ENCODE measurements around the gene IGLL5.

Gene IGLL5

GRCh38 chr22:22887621-22888503 lies at the start of gene IGLL5:
IGLL5 (plus strand) TSS chr22:22887816; CDS start chr22:22888054, 238 bp downstream.
- no peak for DNase-seq (ENCODE audit: low read depth in 2 of 2)

DNA sequence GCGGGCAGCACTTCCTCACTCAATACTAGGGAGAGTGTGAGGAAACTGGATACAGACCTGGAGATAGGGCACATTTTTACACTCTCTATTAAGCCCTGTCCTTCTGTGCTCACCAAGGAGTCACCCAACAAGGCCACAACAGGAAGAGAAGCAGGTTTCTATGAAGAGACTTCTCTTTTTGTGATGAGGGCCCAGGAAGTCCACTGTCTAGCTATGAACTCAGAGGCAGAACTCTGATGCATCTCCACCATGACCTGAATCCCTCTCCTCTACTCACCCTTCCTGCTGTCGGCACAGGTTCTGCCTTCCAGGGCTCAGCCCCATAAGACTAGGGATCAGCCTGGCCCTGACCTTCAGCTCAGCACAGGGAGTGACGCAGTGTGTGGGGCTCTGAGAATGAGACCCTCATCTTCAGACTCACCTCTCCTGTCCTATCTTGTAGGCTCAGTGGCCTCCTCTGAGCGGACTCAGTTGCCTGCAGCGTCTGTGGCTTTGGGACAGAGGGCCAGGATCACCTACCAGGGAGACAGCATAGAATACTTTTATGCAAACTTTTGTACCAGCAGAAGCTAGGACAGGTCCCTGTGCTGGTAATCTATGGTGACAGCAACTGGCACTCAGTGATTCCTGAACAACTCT lies 49.3 kb upstream of the IGLL5 start:
- no peak for DNase-seq (ENCODE audit: low read depth in 2 of 2)

GRCh38 chr22:22839570-22840314 lies 47.9 kb upstream of the IGLL5 start:
- no peak for DNase-seq (ENCODE audit: low read depth in 2 of 2)

GRCh38 chr22:22840780-22841179 lies 46.8 kb upstream of the IGLL5 start:
- no peak for DNase-seq (ENCODE audit: low read depth in 2 of 2)

GRCh38 chr22:22841598-22841997 lies 46.0 kb upstream of the IGLL5 start:
- DNase-seq (ENCODE audit: low read depth in 2 of 2) = no peak

GRCh38 chr22:22842085-22842484 lies 45.5 kb upstream of the IGLL5 start:
- DNase-seq (ENCODE audit: low read depth in 2 of 2) = no peak

DNA sequence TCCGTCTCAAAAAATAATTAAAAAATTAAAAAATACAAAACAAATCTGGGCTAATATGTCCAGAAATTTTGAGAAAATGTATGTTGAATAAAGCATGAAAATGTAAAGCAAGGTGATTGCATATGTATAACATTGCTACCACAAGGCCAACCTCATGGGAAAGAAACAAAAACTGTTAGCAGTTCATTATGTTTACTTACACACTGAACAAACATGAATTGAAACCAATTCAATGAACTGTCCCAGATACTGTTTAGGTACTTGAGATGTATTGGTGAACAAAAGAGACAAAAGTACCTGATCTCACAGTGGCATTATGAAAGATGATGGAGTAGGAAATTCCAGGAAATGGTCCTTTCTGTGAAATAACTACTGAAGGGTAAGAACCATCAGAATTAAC lies 43.8 kb upstream of the IGLL5 start:
- DNase-seq (ENCODE audit: low read depth in 2 of 2) = no peak

- no peak for DNase-seq (ENCODE audit: low read depth in 2 of 2)
These were observed 40.4 kb upstream of the IGLL5 start for GRCh38 chr22:22847241-22847640.

DNA sequence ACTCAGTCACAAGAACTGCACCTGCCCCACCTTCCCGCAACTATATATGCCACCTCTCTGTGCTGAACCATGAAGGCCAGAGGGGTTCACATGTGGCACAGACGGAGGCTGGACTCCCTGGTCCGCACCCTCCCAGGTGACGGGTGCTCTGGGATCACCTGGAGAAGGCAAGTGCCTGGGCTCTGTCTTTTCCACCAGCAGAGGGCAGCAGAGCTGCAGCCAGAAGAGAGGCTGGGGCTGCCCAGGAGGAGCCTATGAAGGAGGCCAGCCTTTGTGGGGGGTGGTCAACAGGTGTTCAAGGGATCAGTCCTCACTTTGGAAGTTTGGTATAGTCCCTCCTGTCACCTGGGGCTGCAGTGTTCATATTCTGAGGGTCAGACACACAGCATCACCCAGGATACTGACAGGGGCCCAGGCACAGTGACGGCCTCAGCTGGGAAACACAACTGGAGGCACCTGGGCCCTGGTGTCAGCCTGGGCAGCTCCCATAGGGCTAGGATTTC lies 39.2 kb upstream of the IGLL5 start:
- DNase-seq (ENCODE audit: low read depth in 2 of 2) = peak; percentile 29 to 52

- DNase-seq (ENCODE audit: low read depth in 2 of 2) = no peak
These were observed 37.7 kb upstream of the IGLL5 start for GRCh38 chr22:22849640-22850610.

DNA sequence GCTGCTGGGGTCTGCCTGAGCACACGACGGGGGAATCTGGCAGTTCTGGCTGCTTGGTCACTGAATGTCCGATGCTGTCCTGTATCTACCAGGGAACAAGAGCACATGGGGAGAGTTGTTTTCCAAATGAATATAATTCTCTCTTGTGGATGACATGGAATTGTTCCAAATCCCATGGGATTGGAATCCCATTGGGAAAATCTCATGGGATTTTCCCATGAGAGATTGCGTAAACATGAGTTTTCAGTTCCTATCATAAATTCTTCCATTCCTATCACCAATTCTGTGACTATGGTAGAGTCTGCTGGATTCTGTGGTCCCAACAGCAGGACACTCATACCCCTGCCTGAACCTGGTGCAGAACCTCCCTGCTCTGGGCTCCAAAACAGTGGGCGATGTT lies 35.6 kb upstream of the IGLL5 start:
- DNase-seq (ENCODE audit: low read depth in 2 of 2) = no peak

- no peak for DNase-seq (ENCODE audit: low read depth in 2 of 2)
These were observed 33.9 kb upstream of the IGLL5 start for GRCh38 chr22:22853713-22854112.

DNA sequence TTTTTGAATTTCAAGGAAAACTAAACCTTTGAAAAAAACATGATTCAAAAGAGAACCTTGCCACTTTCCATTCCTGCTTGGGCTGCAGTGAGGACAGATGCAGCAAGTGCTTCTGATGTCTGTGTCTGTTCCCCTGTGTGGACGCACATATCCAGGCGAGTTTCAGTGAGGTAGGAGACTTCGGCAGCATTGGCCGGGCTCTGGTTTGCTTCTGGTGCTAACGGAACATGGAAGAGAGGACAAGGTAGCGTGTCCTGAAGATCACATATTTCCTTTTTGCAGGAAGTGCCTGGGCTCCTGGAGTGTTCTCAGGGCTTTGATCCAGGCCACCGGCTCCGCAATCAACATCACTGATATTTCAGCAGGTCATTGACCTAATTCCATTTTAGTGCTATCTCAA lies 33.1 kb upstream of the IGLL5 start:
- no peak for DNase-seq (ENCODE audit: low read depth in 2 of 2)

- no peak for DNase-seq (ENCODE audit: low read depth in 2 of 2)
These were observed 32.5 kb upstream of the IGLL5 start for GRCh38 chr22:22855085-22855484.

- DNase-seq (ENCODE audit: low read depth in 2 of 2) = peak in 1 of 2 donors; percentile 14
These were observed 31.9 kb upstream of the IGLL5 start for GRCh38 chr22:22855617-22856308.

DNA sequence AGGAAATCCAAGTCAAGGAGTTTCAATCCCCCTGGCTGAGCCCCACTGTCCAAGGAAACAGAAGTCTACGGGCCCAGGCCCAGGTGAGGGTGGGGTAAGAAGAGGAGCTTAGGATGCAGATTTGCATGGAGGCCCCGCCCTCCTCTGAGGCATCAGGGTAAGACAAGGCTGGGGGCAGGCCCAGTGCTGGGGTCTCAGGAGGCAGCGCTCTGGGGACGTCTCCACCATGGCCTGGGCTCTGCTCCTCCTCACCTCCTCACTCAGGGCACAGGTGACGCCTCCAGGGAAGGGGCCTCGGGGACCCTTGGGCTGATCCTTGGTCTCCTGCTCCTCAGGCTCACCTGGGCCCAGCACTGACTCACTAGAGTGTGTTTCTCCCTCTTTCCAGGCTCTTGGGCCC lies 31.3 kb upstream of the IGLL5 start:
- DNase-seq (ENCODE audit: low read depth in 2 of 2) = no peak

DNA sequence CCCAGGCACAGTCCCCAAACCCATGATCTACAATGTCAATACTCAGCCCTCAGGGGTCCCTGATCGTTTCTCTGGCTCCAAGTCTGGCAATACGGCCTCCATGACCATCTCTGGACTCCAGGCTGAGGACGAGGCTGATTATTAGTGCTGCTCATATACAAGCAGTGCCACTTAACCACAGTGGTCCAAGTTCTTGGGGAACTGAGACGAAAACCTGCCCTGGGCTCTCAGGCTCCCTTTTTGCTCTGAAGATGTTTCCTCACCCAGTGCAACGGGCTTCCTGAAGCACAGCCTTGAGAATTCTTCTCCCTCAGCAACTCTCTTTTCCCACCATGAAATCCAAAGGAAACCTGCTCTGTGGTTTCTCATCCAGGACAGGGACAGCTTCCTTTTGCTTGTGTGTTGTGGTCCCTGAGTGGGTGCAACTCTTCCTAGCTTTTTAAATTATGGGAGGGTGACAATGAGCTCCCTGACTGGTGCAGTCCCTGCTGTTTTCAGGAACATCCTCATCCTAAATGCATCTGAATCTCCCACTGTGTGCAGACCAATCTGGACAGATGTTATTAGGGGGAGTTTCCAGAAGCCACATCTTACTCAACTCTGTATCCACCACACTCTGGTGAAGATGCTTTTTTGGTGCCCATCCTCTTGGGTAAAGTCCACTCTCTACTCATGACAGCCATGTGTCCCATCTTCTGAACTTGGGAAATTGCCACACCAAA lies 30.6 kb upstream of the IGLL5 start:
- DNase-seq (ENCODE audit: low read depth in 2 of 2) = no peak

GRCh38 chr22:22857607-22858558 lies 29.7 kb upstream of the IGLL5 start:
- no peak for DNase-seq (ENCODE audit: low read depth in 2 of 2)

- no peak for DNase-seq (ENCODE audit: low read depth in 2 of 2)
These were observed 29.1 kb upstream of the IGLL5 start for GRCh38 chr22:22858559-22858937.
